ENCODE measurements around the gene CELF6.

Gene CELF6

GRCh38 chr15:72285927-72286516 lies 33.9 kb downstream of the CELF6 start:
- H3K27me3 ChIP-seq (replicated peaks in 2 of 5; ENCODE audit: control insufficient read depth in 4 of 5, insufficient read depth in 5 of 5, low read length in 4 of 5): no peaks in the 10 kb centered on the region
- WGBS (ENCODE audit: insufficient coverage): 62% methylated on average over 6 of the region's 10 CpGs
- DNase-seq: peak; percentile 55 to 72 (median 67)
- no peaks in the 10 kb centered on the region for H3K36me3 ChIP-seq (ENCODE audit: control insufficient read depth in 4 of 4, insufficient read depth in 4 of 4, low read length in 3 of 4)
- no peak overlapping the region for H3K27ac ChIP-seq (ENCODE audit: insufficient read depth in 1 of 2, low read depth in 1 of 2, low read length in 2 of 2, poor library complexity in 1 of 2, severe bottlenecking in 2 of 2)
- ChIA-PET CTCF (interaction anchor here (1.0 to 7.1 kb wide), 15 partner anchors 10 to 88 kb away, joined by 3 to 82 read pairs (median 4); partner anchors contain the start of gene GRAMD2A), POLR2A (no interaction called here)
- no peaks in the 10 kb centered on the region for H3K4me1 ChIP-seq (ENCODE audit: control extremely low read depth in 1 of 4, control insufficient read depth in 4 of 4, insufficient read depth in 4 of 4, low read length in 3 of 4)
- H3K4me3 ChIP-seq (ENCODE audit: control insufficient read depth in 1 of 7, extremely low read depth in 1 of 7, insufficient read depth in 4 of 7, low read depth in 2 of 7, low read length in 6 of 7): no peak overlapping the region
- no peaks in the 10 kb centered on the region for H3K9me3 ChIP-seq (ENCODE audit: control extremely low read depth in 1 of 5, control insufficient read depth in 4 of 5, insufficient read depth in 2 of 5, low read depth in 1 of 5, low read length in 4 of 5)

GRCh38 chr15:72285402-72285801 lies 34.6 kb downstream of the CELF6 start:
- POLR2A ChIA-PET: no interaction called here
- 50% methylated on average over 1 of the region's 3 CpGs for WGBS (ENCODE audit: insufficient coverage)

GRCh38 chr15:72284781-72285180 lies 35.2 kb downstream of the CELF6 start:
- no peaks in the 10 kb centered on the region for H3K4me1 ChIP-seq (ENCODE audit: control extremely low read depth in 1 of 4, control insufficient read depth in 4 of 4, insufficient read depth in 4 of 4, low read length in 3 of 4)
- CTCF ChIA-PET: interaction anchor here (0.7 to 7.1 kb wide), 14 partner anchors 9 to 96 kb away, joined by 3 to 82 read pairs (median 4); partner anchors contain the start of gene GRAMD2A
- no peak for DNase-seq
- no peak overlapping the region for H3K27ac ChIP-seq (ENCODE audit: insufficient read depth in 1 of 2, low read depth in 1 of 2, low read length in 2 of 2, poor library complexity in 1 of 2, severe bottlenecking in 2 of 2)
- no peaks in the 10 kb centered on the region for H3K9me3 ChIP-seq (ENCODE audit: control extremely low read depth in 1 of 5, control insufficient read depth in 4 of 5, insufficient read depth in 2 of 5, low read depth in 1 of 5, low read length in 4 of 5)
- no peaks in the 10 kb centered on the region for H3K27me3 ChIP-seq (replicated peaks in 2 of 5; ENCODE audit: control insufficient read depth in 4 of 5, insufficient read depth in 5 of 5, low read length in 4 of 5)
- H3K4me3 ChIP-seq (ENCODE audit: control insufficient read depth in 1 of 7, extremely low read depth in 1 of 7, insufficient read depth in 4 of 7, low read depth in 2 of 7, low read length in 6 of 7): no peak overlapping the region
- POLR2A ChIA-PET: no interaction called here
- no CpG with 5 or more reads among the region's 1 CpG for WGBS (ENCODE audit: insufficient coverage)
- H3K36me3 ChIP-seq (ENCODE audit: control insufficient read depth in 4 of 4, insufficient read depth in 4 of 4, low read length in 3 of 4): no peaks in the 10 kb centered on the region

More at GRCh38 chr15:72285402-72285801, 34.6 kb downstream of the CELF6 start:
- Histone ChIP-seq H3K27ac (ENCODE audit: insufficient read depth in 1 of 2, low read depth in 1 of 2, low read length in 2 of 2, poor library complexity in 1 of 2, severe bottlenecking in 2 of 2) (no peak overlapping the region), H3K4me1 (ENCODE audit: control extremely low read depth in 1 of 4, control insufficient read depth in 4 of 4, insufficient read depth in 4 of 4, low read length in 3 of 4) (no peaks in the 10 kb centered on the region), H3K36me3 (ENCODE audit: control insufficient read depth in 4 of 4, insufficient read depth in 4 of 4, low read length in 3 of 4) (no peaks in the 10 kb centered on the region), H3K4me3 (ENCODE audit: control insufficient read depth in 1 of 7, extremely low read depth in 1 of 7, insufficient read depth in 4 of 7, low read depth in 2 of 7, low read length in 6 of 7) (no peak overlapping the region), H3K27me3 (replicated peaks in 2 of 5; ENCODE audit: control insufficient read depth in 4 of 5, insufficient read depth in 5 of 5, low read length in 4 of 5) (no peaks in the 10 kb centered on the region), H3K9me3 (ENCODE audit: control extremely low read depth in 1 of 5, control insufficient read depth in 4 of 5, insufficient read depth in 2 of 5, low read depth in 1 of 5, low read length in 4 of 5) (no peaks in the 10 kb centered on the region)
- no peak for DNase-seq
- CTCF ChIA-PET: interaction anchor here (0.7 to 7.1 kb wide), 16 partner anchors 9 to 97 kb away, joined by 3 to 82 read pairs (median 4); partner anchors contain the start of gene GRAMD2A

GRCh38 chr15:72281713-72282112 lies 38.2 kb downstream of the CELF6 start:
- 100% methylated on average over 3 of the region's 3 CpGs for WGBS (ENCODE audit: insufficient coverage)
- CTCF ChIA-PET: interaction anchor here (0.9 to 3.2 kb wide), 4 partner anchors 52 to 82 kb away, joined by 3 to 17 read pairs (median 4); no protein-coding TSS in a partner anchor
- DNase-seq: no peak
- POLR2A ChIA-PET: no interaction called here
- Histone ChIP-seq H3K36me3 (ENCODE audit: control insufficient read depth in 4 of 4, insufficient read depth in 4 of 4, low read length in 3 of 4) (no peaks in the 10 kb centered on the region), H3K9me3 (ENCODE audit: control extremely low read depth in 1 of 5, control insufficient read depth in 4 of 5, insufficient read depth in 2 of 5, low read depth in 1 of 5, low read length in 4 of 5) (no peaks in the 10 kb centered on the region), H3K27ac (ENCODE audit: insufficient read depth in 1 of 2, low read depth in 1 of 2, low read length in 2 of 2, poor library complexity in 1 of 2, severe bottlenecking in 2 of 2) (no peak overlapping the region), H3K27me3 (replicated peaks in 2 of 5; ENCODE audit: control insufficient read depth in 4 of 5, insufficient read depth in 5 of 5, low read length in 4 of 5) (no peaks in the 10 kb centered on the region), H3K4me3 (ENCODE audit: control insufficient read depth in 1 of 7, extremely low read depth in 1 of 7, insufficient read depth in 4 of 7, low read depth in 2 of 7, low read length in 6 of 7) (no peak overlapping the region), H3K4me1 (ENCODE audit: control extremely low read depth in 1 of 4, control insufficient read depth in 4 of 4, insufficient read depth in 4 of 4, low read length in 3 of 4) (no peaks in the 10 kb centered on the region)

- Histone ChIP-seq H3K4me3 (ENCODE audit: control insufficient read depth in 1 of 7, extremely low read depth in 1 of 7, insufficient read depth in 4 of 7, low read depth in 2 of 7, low read length in 6 of 7) (no peak overlapping the region), H3K9me3 (ENCODE audit: control extremely low read depth in 1 of 5, control insufficient read depth in 4 of 5, insufficient read depth in 2 of 5, low read depth in 1 of 5, low read length in 4 of 5) (no peaks in the 10 kb centered on the region), H3K36me3 (ENCODE audit: control insufficient read depth in 4 of 4, insufficient read depth in 4 of 4, low read length in 3 of 4) (no peaks in the 10 kb centered on the region), H3K27me3 (replicated peaks in 2 of 5; ENCODE audit: control insufficient read depth in 4 of 5, insufficient read depth in 5 of 5, low read length in 4 of 5) (no peaks in the 10 kb centered on the region), H3K27ac (ENCODE audit: insufficient read depth in 1 of 2, low read depth in 1 of 2, low read length in 2 of 2, poor library complexity in 1 of 2, severe bottlenecking in 2 of 2) (no peak overlapping the region), H3K4me1 (ENCODE audit: control extremely low read depth in 1 of 4, control insufficient read depth in 4 of 4, insufficient read depth in 4 of 4, low read length in 3 of 4) (no peaks in the 10 kb centered on the region)
- 94% methylated on average over 2 of the region's 2 CpGs for WGBS (ENCODE audit: insufficient coverage)
- DNase-seq: no peak
- POLR2A ChIA-PET: no interaction called here
- CTCF ChIA-PET: interaction anchor here (1.3 to 3.2 kb wide), 2 partner anchors 54 to 81 kb away, joined by 4 to 17 read pairs; no protein-coding TSS in a partner anchor
These were observed 39.2 kb downstream of the CELF6 start for GRCh38 chr15:72280751-72281150.

GRCh38 chr15:72278737-72279136 lies 41.2 kb downstream of the CELF6 start:
- no peak for DNase-seq
- Histone ChIP-seq H3K4me1 (ENCODE audit: control extremely low read depth in 1 of 4, control insufficient read depth in 4 of 4, insufficient read depth in 4 of 4, low read length in 3 of 4) (peaks cover 0 to under 1% (median 0%) of the 10 kb centered on the region in 4 experiments), H3K4me3 (ENCODE audit: control insufficient read depth in 1 of 7, extremely low read depth in 1 of 7, insufficient read depth in 4 of 7, low read depth in 2 of 7, low read length in 6 of 7) (no peak overlapping the region), H3K27ac (ENCODE audit: insufficient read depth in 1 of 2, low read depth in 1 of 2, low read length in 2 of 2, poor library complexity in 1 of 2, severe bottlenecking in 2 of 2) (no peak overlapping the region), H3K9me3 (ENCODE audit: control extremely low read depth in 1 of 5, control insufficient read depth in 4 of 5, insufficient read depth in 2 of 5, low read depth in 1 of 5, low read length in 4 of 5) (no peaks in the 10 kb centered on the region), H3K27me3 (replicated peaks in 2 of 5; ENCODE audit: control insufficient read depth in 4 of 5, insufficient read depth in 5 of 5, low read length in 4 of 5) (no peaks in the 10 kb centered on the region), H3K36me3 (ENCODE audit: control insufficient read depth in 4 of 4, insufficient read depth in 4 of 4, low read length in 3 of 4) (no peaks in the 10 kb centered on the region)
- POLR2A ChIA-PET: no interaction called here
- 100% methylated on average over 1 of the region's 1 CpG for WGBS (ENCODE audit: insufficient coverage)
- CTCF ChIA-PET: interaction anchor here (0.8 to 1.8 kb wide), 3 partner anchors 8 to 68 kb away, joined by 3 to 5 read pairs (median 3); no protein-coding TSS in a partner anchor

- CTCF ChIA-PET: interaction anchor here (1.2 to 1.5 kb wide), 2 partner anchors 9 to 10 kb away, joined by 3 to 4 read pairs; no protein-coding TSS in a partner anchor
- no peak for DNase-seq
- Histone ChIP-seq H3K36me3 (ENCODE audit: control insufficient read depth in 4 of 4, insufficient read depth in 4 of 4, low read length in 3 of 4) (no peaks in the 10 kb centered on the region), H3K4me1 (ENCODE audit: control extremely low read depth in 1 of 4, control insufficient read depth in 4 of 4, insufficient read depth in 4 of 4, low read length in 3 of 4) (peaks cover 9 to 16% (median 15%) of the 10 kb centered on the region in 4 experiments), H3K4me3 (ENCODE audit: control insufficient read depth in 1 of 7, extremely low read depth in 1 of 7, insufficient read depth in 4 of 7, low read depth in 2 of 7, low read length in 6 of 7) (no peak overlapping the region), H3K27ac (ENCODE audit: insufficient read depth in 1 of 2, low read depth in 1 of 2, low read length in 2 of 2, poor library complexity in 1 of 2, severe bottlenecking in 2 of 2) (no peak overlapping the region), H3K9me3 (ENCODE audit: control extremely low read depth in 1 of 5, control insufficient read depth in 4 of 5, insufficient read depth in 2 of 5, low read depth in 1 of 5, low read length in 4 of 5) (no peaks in the 10 kb centered on the region), H3K27me3 (replicated peaks in 2 of 5; ENCODE audit: control insufficient read depth in 4 of 5, insufficient read depth in 5 of 5, low read length in 4 of 5) (no peaks in the 10 kb centered on the region)
- POLR2A ChIA-PET: interaction anchor here (0.6 kb wide), 1 partner anchor 23 kb away, joined by 4 read pairs; no protein-coding TSS in a partner anchor
These were observed 43.6 kb downstream of the CELF6 start for GRCh38 chr15:72276326-72276700.
